ENCODE measurements around the gene KIN. TPM values are rescaled to one million over a fixed set of nuclear protein-coding genes. Genes with fewer than 3 reads are reported as not detected.

KIN gene
- total RNA-seq, 4 donors from 2014 or later: 7.5 to 10.2 (median 8.1) TPM

DNA sequence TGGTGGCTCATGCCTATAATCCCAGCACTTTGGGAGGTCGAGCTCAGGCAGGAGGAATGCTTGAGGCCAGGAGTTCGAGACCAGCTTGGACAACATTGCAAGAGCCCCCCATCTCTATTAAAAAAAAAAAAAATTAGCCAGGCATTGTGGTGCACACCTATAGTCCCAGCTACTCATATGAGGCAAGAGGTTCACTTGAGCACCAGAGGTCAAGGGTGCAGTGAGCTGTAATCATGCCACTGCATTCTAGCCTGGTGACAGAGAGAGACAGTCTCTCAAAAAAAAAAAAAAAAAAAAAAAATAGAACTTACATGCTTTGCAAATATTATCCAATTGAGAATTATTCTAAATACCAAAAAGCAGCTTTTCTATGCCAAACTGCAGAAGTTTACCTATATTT is 11.0 kb downstream of the KIN start:
- peaks cover 16 to 22% of the 10 kb centered on the region in 2 donors for H3K36me3 ChIP-seq

DNA sequence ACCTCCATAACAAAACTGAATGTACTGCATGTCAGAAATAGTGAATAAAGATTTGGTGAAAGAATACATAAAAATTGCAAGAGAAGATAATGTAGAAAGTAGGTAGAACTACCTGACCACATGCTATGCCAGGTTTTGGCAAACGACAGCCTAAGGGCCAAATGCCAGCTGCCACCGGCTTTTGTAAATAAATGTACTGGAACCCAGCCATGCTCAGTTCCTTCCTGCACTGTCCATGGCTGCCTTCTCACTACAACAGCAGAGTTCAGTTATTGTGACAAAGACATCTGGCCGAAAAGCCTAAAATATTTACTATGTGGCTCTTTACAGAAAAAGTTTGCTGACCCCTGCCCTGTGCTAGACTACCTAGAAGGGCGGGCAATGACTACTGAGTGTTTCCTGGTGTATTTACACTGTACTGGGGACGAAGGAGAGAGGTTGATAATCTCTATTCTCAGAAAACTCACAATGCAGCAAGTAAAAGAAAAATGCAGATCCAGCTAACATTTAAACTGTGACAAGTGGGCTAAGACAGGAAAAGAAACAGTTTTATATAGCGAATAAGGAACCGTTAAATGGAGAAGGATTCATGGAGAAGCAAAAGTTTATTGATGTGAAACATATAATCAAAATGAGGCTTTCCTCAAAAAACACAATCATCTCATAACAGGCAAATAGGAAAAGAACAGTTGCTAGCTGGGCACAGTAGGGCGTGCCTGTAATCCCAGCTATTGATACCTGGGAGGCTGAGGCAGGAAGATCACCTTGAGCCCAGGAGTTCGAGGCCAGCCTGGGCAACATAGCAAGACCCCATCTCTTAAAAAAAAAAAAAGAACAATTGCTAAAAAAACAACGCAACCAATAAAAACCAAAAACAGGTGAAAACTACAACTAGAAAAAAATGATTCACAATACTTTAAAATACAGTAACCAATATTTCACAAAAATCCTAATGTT is 13.7 kb downstream of the KIN start:
- Histone ChIP-seq H3K9me3 (no peaks in the 10 kb centered on the region), H3K4me1 (peaks cover 8 to 12% of the 10 kb centered on the region in 2 donors), H3K36me3 (peaks cover 7 to 19% of the 10 kb centered on the region in 2 donors), H3K4me3 (replicated peaks in 1 of 3) (no peak overlapping the region), H3K27ac (peak overlapping the region; percentile 5 to 54 (median 33)), H3K27me3 (no peaks in the 10 kb centered on the region)
- WGBS, 2 donors: 57 to 59% methylated on average over 10 of the region's 10 CpGs
- DNase-seq: peak; percentile 89 to 93
- TF ChIP-seq, protein P1, sequence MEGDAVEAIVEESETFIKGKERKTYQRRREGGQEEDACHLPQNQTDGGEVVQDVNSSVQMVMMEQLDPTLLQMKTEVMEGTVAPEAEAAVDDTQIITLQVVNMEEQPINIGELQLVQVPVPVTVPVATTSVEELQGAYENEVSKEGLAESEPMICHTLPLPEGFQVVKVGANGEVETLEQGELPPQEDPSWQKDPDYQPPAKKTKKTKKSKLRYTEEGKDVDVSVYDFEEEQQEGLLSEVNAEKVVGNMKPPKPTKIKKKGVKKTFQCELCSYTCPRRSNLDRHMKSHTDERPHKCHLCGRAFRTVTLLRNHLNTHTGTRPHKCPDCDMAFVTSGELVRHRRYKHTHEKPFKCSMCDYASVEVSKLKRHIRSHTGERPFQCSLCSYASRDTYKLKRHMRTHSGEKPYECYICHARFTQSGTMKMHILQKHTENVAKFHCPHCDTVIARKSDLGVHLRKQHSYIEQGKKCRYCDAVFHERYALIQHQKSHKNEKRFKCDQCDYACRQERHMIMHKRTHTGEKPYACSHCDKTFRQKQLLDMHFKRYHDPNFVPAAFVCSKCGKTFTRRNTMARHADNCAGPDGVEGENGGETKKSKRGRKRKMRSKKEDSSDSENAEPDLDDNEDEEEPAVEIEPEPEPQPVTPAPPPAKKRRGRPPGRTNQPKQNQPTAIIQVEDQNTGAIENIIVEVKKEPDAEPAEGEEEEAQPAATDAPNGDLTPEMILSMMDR (IDR thresholded peaks at IDR 0.05): no peak
- TF ChIP-seq POLR2A (IDR thresholded peaks at IDR 0.05): no peak
- intact Hi-C loops (cut with DNase I): no loop called here

More for the DNA sequence above, 11.0 kb downstream of the KIN start:
- Histone ChIP-seq H3K4me3 (replicated peaks in 1 of 3) (no peak overlapping the region), H3K4me1 (peaks cover 8 to 12% of the 10 kb centered on the region in 2 donors), H3K27me3 (no peaks in the 10 kb centered on the region), H3K9me3 (no peaks in the 10 kb centered on the region), H3K27ac (no peak overlapping the region)
- WGBS, 2 donors: 94 to 95% methylated on average over 2 of the region's 2 CpGs
- intact Hi-C loops (cut with DNase I): no loop called here
- no peak for DNase-seq
- TF ChIP-seq, protein P1 (IDR thresholded peaks at IDR 0.05): no peak
- TF ChIP-seq POLR2A (IDR thresholded peaks at IDR 0.05): no peak

DNA sequence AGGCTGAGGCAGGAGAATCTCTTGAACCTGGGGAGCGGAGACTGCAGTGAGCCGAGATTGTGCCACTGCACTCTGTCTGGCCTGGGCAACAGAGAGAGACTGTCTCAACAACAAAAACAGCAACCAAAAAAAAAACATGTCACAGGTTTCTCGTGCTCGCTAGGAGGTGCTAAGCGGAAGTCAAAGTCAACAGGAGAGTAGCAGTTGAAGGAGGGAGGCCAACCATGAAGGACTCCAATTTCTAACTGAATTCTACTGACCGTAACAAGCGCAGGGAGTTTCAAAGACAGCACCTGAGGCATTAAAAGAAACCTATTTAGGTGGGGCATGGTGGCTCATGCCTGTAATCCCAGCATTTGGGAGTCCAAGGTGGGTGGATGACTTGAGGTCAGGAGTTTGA is 19.4 kb downstream of the KIN start:
- Histone ChIP-seq H3K27ac (no peak overlapping the region), H3K9me3 (no peaks in the 10 kb centered on the region), H3K4me3 (replicated peaks in 1 of 3) (no peak overlapping the region), H3K36me3 (peaks cover 25 to 42% of the 10 kb centered on the region in 2 donors), H3K27me3 (no peaks in the 10 kb centered on the region), H3K4me1 (peaks cover under 1 to 2% of the 10 kb centered on the region in 2 donors)
- TF ChIP-seq, protein P1 (IDR thresholded peaks at IDR 0.05): no peak
- no peak for TF ChIP-seq POLR2A (IDR thresholded peaks at IDR 0.05)
- DNase-seq: no peak
- 89 to 90% methylated on average over 7 of the region's 7 CpGs for WGBS, 2 donors
- intact Hi-C loops (cut with DNase I): no loop called here

DNA sequence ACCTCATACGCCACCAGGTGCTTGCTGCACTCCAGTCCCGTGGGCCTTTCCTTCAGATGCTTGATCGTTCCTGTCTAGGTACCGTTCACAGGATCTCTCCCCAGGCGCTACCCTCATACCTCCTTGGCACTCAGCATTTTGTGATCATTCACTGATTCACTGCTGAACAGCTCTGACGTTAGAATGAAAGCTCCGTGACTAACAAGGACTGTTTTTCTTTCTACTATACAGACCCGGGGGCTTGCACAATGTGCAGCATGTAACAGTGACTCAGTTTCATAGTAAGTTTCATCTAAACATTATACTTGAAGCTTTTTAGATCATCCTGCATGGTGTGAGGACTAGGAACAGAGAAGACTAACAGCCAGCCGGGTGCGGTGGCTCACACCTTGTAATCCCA is 20.6 kb downstream of the KIN start:
- H3K9me3 ChIP-seq: no peaks in the 10 kb centered on the region
- no peak overlapping the region for H3K27ac ChIP-seq
- TF ChIP-seq, protein P1 (IDR thresholded peaks at IDR 0.05): no peak
- no peak for TF ChIP-seq POLR2A (IDR thresholded peaks at IDR 0.05)
- 94 to 95% methylated on average over 10 of the region's 10 CpGs for WGBS, 2 donors
- no peaks in the 10 kb centered on the region for H3K4me1 ChIP-seq
- DNase-seq: no peak
- peaks cover 36 to 54% of the 10 kb centered on the region in 2 donors for H3K36me3 ChIP-seq
- no peaks in the 10 kb centered on the region for H3K27me3 ChIP-seq
- intact Hi-C loops (cut with DNase I): no loop called here
- no peak overlapping the region for H3K4me3 ChIP-seq (replicated peaks in 1 of 3)

DNA sequence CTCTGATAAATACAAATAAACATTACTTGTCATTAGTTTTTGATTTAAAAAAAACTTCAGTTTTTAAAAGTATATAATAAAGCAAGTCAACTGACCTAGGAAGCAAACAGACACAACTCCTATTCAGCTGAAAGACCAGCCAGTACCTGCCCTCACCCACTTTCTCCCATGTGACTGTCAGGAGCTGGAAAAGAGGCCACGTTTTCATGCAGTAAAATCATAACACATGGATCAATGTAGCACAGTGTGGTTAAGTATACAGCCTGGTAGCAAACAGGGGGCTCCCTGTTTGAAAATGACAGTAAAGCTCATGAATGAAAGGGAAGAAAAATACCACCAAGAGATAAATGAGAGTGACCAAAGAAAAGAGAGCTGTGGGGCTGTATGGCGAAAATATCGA is 21.6 kb downstream of the KIN start:
- H3K27ac ChIP-seq: no peak overlapping the region
- no peak overlapping the region for H3K4me3 ChIP-seq (replicated peaks in 1 of 3)
- H3K36me3 ChIP-seq: peaks cover 46 to 63% of the 10 kb centered on the region in 2 donors
- no peaks in the 10 kb centered on the region for H3K27me3 ChIP-seq
- 85 to 92% methylated on average over 3 of the region's 3 CpGs for WGBS, 2 donors
- TF ChIP-seq, protein P1 (IDR thresholded peaks at IDR 0.05): no peak
- TF ChIP-seq POLR2A (IDR thresholded peaks at IDR 0.05): no peak
- DNase-seq: no peak
- no peaks in the 10 kb centered on the region for H3K4me1 ChIP-seq
- intact Hi-C loops (cut with DNase I): no loop called here
- H3K9me3 ChIP-seq: no peaks in the 10 kb centered on the region
